Left ventricle myocardium inferior (tissue), 1 donor: ENCODE measurements around the gene NMT1. TPM values are rescaled to one million over a fixed set of nuclear protein-coding genes. Genes with fewer than 3 reads are reported as not detected.

Experiments used
- DNase-seq: peaks from one replicate; pipeline ENCODE4 v3.0.0-alpha.2; 2020
- H3K27ac ChIP-seq: fragments of 200-600 bp; replicated peaks from 2 replicates; pipeline ENCODE4 v1.8.0; 2021
- H3K27me3 ChIP-seq: fragments of 200-600 bp; 2 replicates; pipeline ENCODE4 v1.8.0; 2021; ENCODE audit warnings: low read depth
- H3K36me3 ChIP-seq: fragments of 200-600 bp; 2 replicates; pipeline ENCODE4 v1.8.0; 2021
- H3K4me1 ChIP-seq: fragments of 200-600 bp; 2 replicates; pipeline ENCODE4 v1.8.0; 2021
- H3K4me3 ChIP-seq: fragments of 200-600 bp; 2 replicates; pipeline ENCODE4 v1.8.0; 2021; ENCODE audit warnings: mild to moderate bottlenecking, moderate library complexity
- H3K9me3 ChIP-seq: fragments of 200-600 bp; replicated peaks from 2 replicates; pipeline ENCODE4 v1.8.0; 2021
- intact Hi-C: fragments of 100-400 bp; cut with micrococcal nuclease; formaldehyde crosslinking; loops from one replicate; pipeline ENCODE4 v1.11.0; 2022
- total RNA-seq: library from RNA; stranded (reverse); fragmentation: NEBNext Ultra II Directional; extraction: Animal tissue kit (Norgen Biotek cat#: 25700); gene quantifications from one replicate; pipeline ENCODE4 v1.2.1, GENCODE V29; 2021
- TF ChIP-seq, protein P1 (sequence below): fragments of 200-600 bp; IDR thresholded peaks from 2 replicates; pipeline ENCODE4 v1.8.0; 2021; ENCODE audit warnings: antibody characterized with exemption, mild to moderate bottlenecking, borderline replicate concordance
- donor health status: DM: no; HTN: yes; CAD: no; lungs with severe emphysema.

The NMT1 gene
- total RNA-seq, 1 donor from 2014 or later = 86.0 TPM

DNA sequence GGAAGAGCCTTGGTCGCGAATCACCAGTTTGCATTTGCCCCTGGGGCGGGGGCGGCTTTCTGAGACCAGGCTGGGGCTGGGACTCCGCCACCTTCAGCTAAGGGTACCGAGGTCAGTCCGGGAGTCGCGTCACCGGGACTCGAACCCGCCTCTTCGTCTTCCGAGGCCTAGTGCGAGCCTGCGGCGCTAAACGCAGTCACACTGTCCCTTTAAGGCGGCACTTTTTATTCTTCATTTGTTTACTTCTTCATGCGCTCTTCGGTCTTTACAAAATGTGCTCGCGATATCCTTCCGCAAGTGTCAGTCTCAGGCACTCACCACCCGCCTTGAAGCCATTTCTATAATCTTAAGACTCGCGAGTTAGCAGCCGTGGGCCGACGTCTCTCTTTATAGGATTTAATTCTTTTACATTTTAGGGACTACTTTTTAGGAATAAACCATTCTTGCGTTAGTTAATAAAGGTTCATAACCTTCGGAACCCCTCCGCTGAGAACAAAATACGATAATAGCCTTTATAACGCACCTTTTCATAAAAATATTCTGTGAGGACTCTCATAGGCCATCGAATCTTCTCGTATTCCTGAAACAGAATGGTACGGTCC lies 86.6 kb downstream of the NMT1 start:
- peaks cover 87% of the 10 kb centered on the region for H3K4me1 ChIP-seq
- H3K36me3 ChIP-seq = no peaks in the 10 kb centered on the region
- peak overlapping the region; percentile 96 for H3K27ac ChIP-seq
- H3K27me3 ChIP-seq = no peaks in the 10 kb centered on the region
- peak overlapping the region; percentile 87 for H3K4me3 ChIP-seq
- DNase-seq = peak; percentile 80
- intact Hi-C loops = no loop called here
- no peaks in the 10 kb centered on the region for H3K9me3 ChIP-seq
- TF ChIP-seq, protein P1, sequence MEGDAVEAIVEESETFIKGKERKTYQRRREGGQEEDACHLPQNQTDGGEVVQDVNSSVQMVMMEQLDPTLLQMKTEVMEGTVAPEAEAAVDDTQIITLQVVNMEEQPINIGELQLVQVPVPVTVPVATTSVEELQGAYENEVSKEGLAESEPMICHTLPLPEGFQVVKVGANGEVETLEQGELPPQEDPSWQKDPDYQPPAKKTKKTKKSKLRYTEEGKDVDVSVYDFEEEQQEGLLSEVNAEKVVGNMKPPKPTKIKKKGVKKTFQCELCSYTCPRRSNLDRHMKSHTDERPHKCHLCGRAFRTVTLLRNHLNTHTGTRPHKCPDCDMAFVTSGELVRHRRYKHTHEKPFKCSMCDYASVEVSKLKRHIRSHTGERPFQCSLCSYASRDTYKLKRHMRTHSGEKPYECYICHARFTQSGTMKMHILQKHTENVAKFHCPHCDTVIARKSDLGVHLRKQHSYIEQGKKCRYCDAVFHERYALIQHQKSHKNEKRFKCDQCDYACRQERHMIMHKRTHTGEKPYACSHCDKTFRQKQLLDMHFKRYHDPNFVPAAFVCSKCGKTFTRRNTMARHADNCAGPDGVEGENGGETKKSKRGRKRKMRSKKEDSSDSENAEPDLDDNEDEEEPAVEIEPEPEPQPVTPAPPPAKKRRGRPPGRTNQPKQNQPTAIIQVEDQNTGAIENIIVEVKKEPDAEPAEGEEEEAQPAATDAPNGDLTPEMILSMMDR = no peak

GRCh38 chr17:45148183-45149036 lies 87.3 kb downstream of the NMT1 start, which contains the start of gene HEXIM1:
Gene HEXIM1 (plus strand): TSS chr17:45148475. CDS start chr17:45149191, 716 bp downstream.
- TF ChIP-seq, protein P1 = no peak
- H3K36me3 ChIP-seq = no peaks in the 10 kb centered on the region
- intact Hi-C loops = no loop called here
- no peaks in the 10 kb centered on the region for H3K9me3 ChIP-seq
- peak within 1 kb of the TSS; percentile 96 for H3K27ac ChIP-seq
- H3K27me3 ChIP-seq = no peaks in the 10 kb centered on the region
- peaks cover 87% of the 10 kb centered on the region for H3K4me1 ChIP-seq
- peak within 1 kb of the TSS; percentile 87 for H3K4me3 ChIP-seq
- DNase-seq = peak; percentile 99

GRCh38 chr17:45149037-45149668 lies 88.0 kb downstream of the NMT1 start:
- H3K36me3 ChIP-seq = no peaks in the 10 kb centered on the region
- peak overlapping the region; percentile 87 for H3K4me3 ChIP-seq
- H3K9me3 ChIP-seq = no peaks in the 10 kb centered on the region
- peak; percentile 88 for DNase-seq
- TF ChIP-seq, protein P1 = peak; percentile 93
- peak overlapping the region; percentile 96 for H3K27ac ChIP-seq
- intact Hi-C loops = no loop called here
- peaks cover 80% of the 10 kb centered on the region for H3K4me1 ChIP-seq
- no peaks in the 10 kb centered on the region for H3K27me3 ChIP-seq

DNA sequence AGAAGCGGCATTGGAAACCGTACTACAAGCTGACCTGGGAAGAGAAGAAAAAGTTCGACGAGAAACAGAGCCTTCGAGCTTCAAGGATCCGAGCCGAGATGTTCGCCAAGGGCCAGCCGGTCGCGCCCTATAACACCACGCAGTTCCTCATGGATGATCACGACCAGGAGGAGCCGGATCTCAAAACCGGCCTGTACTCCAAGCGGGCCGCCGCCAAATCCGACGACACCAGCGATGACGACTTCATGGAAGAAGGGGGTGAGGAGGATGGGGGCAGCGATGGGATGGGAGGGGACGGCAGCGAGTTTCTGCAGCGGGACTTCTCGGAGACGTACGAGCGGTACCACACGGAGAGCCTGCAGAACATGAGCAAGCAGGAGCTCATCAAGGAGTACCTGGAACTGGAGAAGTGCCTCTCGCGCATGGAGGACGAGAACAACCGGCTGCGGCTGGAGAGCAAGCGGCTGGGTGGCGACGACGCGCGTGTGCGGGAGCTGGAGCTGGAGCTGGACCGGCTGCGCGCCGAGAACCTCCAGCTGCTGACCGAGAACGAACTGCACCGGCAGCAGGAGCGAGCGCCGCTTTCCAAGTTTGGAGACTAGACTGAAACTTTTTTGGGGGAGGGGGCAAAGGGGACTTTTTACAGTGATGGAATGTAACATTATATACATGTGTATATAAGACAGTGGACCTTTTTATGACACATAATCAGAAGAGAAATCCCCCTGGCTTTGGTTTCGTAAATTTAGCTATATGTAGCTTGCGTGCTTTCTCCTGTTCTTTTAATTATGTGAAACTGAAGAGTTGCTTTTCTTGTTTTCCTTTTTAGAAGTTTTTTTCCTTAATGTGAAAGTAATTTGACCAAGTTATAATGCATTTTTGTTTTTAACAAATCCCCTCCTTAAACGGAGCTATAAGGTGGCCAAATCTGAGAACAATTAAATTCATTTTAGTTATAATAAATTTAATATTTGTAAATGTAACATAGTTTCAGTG lies 88.8 kb downstream of the NMT1 start:
- H3K4me1 ChIP-seq = peaks cover 74% of the 10 kb centered on the region
- intact Hi-C loops = no loop called here

More for the DNA sequence above, 88.8 kb downstream of the NMT1 start:
- no peaks in the 10 kb centered on the region for H3K9me3 ChIP-seq
- TF ChIP-seq, protein P1 = no peak
- H3K4me3 ChIP-seq = peak overlapping the region; percentile 87
- no peaks in the 10 kb centered on the region for H3K27me3 ChIP-seq
- H3K36me3 ChIP-seq = no peaks in the 10 kb centered on the region
- H3K27ac ChIP-seq = peak overlapping the region; percentile 96
- peak; percentile 71 for DNase-seq
